Activated T-cell treated with anti-CD3 and anti-CD28 coated beads for 4 hours (primary cell): ENCODE measurements around the gene ZNF497.
A peak's percentile ranks its signal among the peaks of the same experiment; 100 is the strongest.
"Not testable (repeated sequence)": the region's sequence is repeated elsewhere in the genome, so short reads cannot be mapped to it uniquely, and the experiment has no call there.

Experiments used
- DNase-seq: peaks from one replicate; pipeline ENCODE4 v3.0.0-alpha.2; 2020

Gene ZNF497

DNA sequence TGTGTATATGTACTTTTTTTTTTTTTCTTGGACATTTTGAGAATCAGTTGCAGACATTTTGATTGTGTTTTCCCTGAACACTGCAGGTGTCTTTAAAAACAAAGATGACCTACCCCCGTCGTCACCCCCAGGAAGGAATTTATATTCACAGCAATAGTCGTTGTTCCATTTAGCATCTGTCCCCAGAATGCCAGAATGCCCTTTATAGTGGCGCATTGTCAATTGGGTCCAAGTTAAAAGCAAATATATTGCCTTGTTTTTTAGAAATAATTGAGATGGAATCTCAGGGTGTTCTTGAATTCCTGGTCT lies 31.1 kb upstream of the ZNF497 start:
- no peak for DNase-seq

DNA sequence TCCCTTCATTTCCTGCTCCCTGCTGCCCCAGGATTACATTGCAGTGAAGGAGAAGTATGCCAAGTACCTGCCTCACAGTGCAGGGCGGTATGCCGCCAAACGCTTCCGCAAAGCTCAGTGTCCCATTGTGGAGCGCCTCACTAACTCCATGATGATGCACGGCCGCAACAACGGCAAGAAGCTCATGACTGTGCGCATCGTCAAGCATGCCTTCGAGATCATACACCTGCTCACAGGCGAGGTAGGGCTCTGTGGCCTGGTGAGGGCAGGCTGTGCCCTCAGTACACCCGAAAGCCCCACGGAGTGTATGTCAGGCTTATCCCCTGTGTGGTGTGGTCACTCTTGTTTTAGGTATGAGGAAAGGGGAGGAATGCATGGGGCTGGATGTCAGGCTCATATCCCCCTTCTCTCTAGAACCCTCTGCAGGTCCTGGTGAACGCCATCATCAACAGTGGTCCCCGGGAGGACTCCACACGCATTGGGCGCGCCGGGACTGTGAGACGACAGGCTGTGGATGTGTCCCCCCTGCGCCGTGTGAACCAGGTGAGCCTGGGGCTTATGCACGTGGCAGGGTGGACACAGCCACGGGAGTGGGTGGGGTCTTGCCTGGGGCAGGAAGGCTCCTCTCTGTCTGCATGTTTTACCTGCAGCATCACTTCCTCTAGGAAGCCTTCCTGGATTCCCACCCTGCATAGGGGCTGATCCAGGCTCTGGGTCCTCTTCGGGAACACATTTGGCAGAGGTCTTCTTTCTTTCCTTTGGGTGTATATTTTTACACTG lies 30.6 kb upstream of the ZNF497 start:
- DNase-seq: no peak

DNA sequence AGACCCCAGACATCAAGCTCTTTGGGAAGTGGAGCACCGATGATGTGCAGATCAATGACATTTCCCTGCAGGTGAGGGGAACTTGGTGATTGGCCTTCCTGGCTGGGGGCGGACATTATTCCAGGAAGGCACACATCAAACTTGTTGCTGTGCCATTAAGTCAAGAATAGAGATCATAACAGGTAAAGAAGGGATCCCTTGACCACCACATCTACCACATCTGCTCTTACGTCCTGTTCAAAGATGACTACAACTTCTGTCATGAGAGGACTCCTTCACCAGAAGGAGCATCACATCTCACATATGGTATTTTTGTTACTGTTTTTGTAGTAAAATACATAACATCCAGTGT lies 25.6 kb upstream of the ZNF497 start:
- DNase-seq: no peak

DNA sequence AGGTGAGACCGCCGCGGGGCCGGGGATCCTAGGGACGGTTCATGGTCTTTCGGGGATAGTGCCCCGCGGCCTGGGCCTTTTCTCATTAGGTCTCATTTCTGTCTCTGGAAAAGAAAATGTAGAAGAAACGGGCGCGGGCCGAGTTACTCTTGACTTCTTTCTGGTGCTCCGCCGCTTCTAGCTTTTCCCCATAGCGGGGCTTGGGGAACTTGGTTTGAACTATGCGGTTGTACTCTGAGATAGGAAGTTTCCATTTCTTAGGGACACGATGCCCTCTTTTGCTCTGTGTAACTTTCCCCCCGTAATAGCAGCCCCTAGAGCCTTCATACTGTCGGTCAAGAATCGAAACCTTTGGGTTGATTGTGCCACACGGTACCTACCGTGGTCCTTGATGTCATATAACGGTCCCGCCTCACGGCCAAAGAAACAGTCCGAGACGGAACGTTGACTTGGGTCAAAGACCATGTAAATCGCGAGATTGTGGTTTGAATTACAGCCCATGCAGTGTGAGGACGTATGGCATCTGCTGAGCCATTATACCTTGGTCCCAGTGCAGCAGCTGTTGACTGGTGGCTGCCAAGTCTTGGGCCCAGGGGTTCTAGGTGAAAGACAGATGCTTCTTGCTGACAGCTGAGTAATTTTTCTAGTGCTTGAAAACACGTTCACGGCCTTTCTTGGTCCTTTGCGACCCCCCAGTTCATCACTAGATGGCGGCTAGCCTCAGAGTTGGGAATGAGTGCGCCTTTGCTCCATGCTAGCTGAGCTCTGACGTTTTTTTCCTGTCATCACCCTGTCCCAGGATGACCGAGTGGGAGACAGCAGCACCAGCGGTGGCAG lies 25.0 kb upstream of the ZNF497 start:
- DNase-seq: no peak

DNA sequence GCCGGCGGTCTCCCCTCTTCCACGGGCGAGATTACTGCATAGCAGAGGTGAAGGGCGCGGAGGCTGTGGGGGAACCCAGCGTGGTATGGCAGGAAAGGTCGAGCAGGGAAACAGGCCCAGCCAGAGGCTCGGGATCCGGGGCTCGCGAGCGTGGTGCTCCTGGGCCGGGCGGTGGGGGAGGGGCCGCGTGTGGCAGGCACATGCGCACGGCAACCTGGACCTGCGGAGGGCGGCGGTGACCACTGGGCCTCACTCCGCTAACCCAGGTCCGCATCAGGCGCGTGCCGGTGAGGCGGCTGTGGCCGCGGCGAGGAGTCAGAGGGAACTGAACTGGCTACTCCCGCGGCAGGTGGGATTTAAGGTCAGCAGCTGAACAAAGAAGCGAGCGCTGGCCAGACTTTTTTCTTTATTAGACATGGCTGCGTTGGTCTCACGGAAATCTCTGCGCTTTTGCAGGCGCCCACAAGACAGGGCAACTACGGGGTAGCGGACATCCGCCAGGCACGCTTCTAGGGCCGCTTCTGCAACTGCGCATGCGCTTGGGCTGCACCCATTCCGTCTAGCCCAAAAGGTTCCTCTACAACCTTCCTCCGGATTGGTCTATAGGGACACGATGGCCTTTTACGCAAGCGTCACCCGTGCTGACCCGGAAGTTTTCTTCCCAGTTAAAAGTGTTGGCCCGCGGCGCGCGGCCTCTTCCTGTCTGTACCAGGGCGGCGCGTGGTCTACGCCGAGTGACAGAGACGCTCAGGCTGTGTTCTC lies 24.2 kb upstream of the ZNF497 start, which contains the start of gene RPS5:
Gene RPS5 (plus strand): TSS at position 694 of the 762 bp plus-strand sequence. CDS start 869 bp downstream, outside the sequence.
- DNase-seq: peak; percentile 91

DNA sequence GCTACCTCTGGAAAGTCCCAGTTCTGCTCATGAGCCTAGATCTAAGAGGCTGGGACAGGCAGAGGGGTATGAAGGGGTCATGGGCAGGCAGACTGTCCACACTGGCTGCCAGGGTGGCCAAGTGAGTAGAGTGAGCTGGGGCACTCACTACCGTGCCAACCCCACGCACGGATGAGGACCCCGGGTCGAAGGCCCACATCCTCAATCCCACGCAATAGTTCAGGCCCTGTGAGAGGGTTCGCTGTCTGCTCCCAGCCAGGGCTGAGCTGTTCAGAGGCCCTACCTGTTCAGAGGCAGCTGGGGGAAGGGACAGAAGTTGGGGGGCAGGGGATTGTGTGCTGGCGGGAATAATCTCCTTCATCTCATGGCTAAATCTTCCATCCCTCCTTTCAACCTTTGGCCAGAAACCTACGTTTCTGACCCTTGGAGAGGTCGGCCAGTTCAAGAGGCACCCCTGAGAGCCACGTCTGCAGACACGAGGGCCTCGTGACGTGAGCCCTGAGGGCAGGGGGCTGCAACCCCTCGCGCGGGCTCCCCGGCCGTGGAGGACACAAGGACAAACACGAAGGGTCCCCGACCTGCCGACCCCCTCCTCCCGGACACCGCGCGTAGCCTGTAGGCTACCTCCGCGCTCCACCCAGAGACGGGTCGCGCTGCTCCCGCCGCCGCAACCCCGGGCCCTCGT lies 23.5 kb upstream of the ZNF497 start:
- DNase-seq: no peak

GRCh38 chr19:58385313-58385890 lies 22.9 kb upstream of the ZNF497 start:
- no peak for DNase-seq

GRCh38 chr19:58382997-58383603 lies 20.5 kb upstream of the ZNF497 start:
- no peak for DNase-seq

- DNase-seq: no peak
Measured at GRCh38 chr19:58381460-58382212, 19.1 kb upstream of the ZNF497 start.

DNA sequence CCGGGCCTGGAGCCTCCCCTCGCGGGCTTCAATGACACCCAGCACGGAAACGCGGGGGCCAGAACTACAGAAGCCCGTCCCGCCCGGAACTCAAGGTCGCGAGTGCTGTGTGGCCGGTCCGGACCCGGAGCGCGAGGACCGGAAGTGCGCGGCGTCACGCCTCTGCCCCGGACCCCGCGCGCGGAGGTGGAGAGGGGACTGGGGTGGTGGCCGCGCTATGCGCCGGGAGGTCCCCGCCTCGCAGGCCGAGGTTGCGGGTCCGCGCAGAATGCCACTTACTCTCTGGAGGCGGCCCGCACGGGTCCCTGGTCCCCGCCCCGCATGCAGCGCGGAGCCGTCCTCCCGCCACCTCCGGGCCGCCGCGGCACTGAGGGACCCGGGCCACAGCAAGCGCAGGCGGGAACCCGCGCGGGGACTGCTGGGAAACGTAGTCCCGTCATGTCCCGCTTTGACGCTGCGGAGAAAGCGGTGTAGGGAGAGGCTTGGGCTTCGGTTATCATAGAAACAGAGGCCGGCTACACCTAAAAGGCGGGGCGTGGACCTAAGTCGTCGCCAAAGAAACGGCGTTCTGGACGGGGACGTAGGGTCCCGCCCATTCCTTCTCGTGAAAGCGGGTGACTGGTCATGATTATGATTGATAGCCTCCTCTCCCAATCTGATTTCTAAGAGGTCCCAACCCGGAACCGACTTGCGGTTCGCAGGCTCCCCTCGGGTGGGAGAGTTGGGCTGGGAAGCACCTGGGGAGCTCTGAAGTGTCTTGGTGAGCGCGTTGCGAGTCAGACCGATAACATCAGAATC lies 18.3 kb upstream of the ZNF497 start, which contains the start of gene ZNF837:
Gene ZNF837 (minus strand): TSS at position 369 of the 798 bp plus-strand sequence. CDS start 11,698 bp downstream, outside the sequence.
- peak; percentile 94 for DNase-seq

DNA sequence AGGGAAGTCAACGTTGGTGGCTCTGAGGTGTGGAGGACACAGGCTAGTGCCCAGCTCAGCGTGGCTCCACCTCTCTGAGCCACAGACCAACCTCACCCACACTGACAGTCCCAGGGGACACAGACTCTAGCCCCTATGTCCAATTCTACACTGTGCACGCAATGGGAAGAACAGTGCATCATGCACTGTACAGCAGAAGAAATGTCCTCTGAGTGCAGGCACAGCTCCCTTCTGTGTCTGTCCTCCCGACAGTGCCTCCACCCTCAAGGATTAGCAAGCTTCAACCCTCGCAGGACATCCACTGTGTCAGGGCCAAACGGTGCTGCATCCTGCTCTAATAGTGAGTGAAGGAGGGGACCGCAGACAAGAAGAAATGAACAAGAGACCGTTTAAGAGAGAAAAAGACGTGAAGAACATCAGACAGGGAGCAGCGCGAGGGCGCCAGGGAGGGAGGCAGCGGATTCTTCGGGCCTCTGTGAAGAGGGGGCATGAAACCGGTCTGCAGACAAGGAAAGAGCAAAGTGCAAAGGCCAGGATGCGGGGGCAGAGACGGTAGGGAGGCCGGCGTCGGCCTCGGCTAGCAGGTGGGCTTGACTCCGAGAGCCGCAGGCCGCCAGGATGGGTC lies 17.6 kb upstream of the ZNF497 start:
- no peak for DNase-seq

GRCh38 chr19:58379246-58379645 lies 16.7 kb upstream of the ZNF497 start:
- no peak for DNase-seq

DNA sequence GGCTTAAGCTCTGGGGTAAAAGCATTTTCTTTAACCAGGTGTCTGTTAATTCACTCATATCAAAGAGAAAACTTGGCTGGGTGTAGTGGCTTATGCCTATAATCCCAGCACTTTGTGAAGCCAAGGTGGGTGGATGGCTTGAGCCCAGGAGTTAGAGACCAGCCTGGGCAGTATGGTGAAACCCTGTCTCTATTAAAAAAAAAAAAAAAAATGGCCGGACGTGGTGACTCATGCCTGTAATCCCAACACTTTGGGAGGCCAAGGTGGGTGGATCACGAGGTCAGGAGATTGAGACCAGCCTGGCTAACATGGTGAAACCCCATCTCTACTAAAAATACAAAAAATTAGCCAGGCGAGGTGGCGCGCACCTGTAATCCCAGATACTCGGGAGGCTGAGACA lies 14.2 kb upstream of the ZNF497 start:
- DNase-seq: not testable (repeated sequence)

GRCh38 chr19:58374200-58374599 lies 11.6 kb upstream of the ZNF497 start:
- DNase-seq: no peak

DNA sequence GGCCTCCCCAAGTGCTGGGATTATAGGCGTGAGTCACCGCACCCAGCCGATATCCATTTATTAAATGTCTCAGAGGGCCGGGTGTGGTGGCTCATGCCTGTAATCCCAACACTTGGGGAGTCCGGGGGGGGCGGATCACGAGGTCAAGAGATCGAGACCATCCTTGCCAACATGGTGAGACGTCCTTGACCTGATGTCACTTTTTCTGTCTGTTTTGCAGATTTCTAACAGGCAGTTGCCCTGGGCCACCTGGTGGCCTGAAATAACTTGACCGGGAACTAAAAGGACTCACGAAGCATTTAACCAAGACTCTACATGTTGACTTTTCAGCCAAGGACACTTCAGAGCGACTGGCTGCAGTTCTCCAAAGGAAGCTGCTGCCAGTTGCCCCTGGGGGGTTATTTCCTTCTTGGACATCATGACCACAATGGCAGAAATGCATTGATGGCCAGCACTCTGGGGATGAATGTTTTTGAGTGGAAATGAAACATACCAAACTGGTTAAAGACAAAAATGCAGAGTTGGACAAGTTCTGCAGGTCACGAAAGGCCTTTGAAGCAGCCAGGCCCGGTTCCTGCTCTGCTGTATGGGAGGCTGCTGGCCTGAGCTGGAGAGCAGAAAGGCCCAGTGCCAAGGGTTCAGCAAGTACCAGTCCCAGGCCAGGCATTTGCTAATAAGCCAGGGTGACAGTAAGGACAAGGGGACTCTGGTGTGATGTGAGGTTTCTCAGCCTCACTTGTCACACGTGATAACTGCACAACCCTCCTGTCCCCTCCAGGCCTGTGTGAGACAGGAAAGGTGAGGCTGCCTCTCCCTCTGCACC lies 10.0 kb upstream of the ZNF497 start:
- DNase-seq: no peak

- no peak for DNase-seq
Measured at GRCh38 chr19:58368561-58369360, 6.2 kb upstream of the ZNF497 start.

- no peak for DNase-seq
Measured at GRCh38 chr19:58367698-58368454, 5.3 kb upstream of the ZNF497 start.
